Thoracic aorta endothelial cell (primary cell): ENCODE data around the gene CDKN1A. TPM values are rescaled to one million over a fixed set of nuclear protein-coding genes. Genes with fewer than 3 reads are reported as not detected.
A peak's percentile ranks its signal among the peaks of the same experiment; 100 is the strongest.

ENCODE experiments used
- small RNA-seq: library from RNA; depleted of rRNA; stranded (forward); fragments of <200 nt; gene quantifications from one replicate; pipeline ENCODE3, GENCODE V24; 2012
- total RNA-seq: library from RNA; depleted of rRNA; stranded (reverse); fragments of >200 nt; gene quantifications from 2 replicates; pipeline ENCODE4 v1.2.3, GENCODE V29; 2012

CDKN1A gene
- 165 and 194 TPM in 2 replicates for total RNA-seq

DNA sequence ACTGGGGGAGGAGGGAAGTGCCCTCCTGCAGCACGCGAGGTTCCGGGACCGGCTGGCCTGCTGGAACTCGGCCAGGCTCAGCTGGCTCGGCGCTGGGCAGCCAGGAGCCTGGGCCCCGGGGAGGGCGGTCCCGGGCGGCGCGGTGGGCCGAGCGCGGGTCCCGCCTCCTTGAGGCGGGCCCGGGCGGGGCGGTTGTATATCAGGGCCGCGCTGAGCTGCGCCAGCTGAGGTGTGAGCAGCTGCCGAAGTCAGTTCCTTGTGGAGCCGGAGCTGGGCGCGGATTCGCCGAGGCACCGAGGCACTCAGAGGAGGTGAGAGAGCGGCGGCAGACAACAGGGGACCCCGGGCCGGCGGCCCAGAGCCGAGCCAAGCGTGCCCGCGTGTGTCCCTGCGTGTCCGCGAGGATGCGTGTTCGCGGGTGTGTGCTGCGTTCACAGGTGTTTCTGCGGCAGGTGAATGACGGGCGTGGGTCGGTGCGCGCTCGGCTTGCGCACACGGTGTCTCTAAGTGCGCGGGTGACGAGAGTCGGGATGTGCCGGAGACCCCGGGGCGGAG, at the start of gene CDKN1A:
Gene CDKN1A, plus strand, starts transcription at position 227 of the 555 bp plus-strand sequence. CDS start 5,388 bp downstream, outside the sequence.

DNA sequence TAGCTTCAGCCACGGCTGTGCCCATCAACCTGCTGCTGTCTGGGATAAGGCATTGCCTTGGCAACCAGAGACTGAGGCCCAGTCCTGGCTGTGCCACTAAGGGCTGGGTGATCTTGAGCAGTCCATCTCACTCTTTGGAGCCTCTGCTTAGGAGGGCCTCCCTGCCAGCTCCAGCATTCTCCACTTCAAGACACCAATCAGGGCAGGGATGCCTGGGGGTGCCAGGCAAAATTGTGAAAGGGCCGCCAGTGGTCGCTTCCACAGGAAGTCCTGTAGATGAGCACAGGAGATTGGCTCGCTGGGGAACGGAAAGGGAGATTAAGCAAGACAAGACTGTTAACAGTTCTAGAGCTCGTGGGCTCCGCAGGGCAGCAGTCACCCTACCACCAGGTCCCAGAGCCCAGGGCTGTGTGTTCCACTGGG, 19.0 kb downstream of the CDKN1A start, which contains the start of gene RAB44:
Gene RAB44, plus strand, starts transcription at position 346 of the 423 bp plus-strand sequence. CDS start 6,410 bp downstream, outside the sequence.

Small RNA genes within 50 kb of the gene (small RNA-seq; reads per million reads assigned to genes)
- gene RF00019: not detected
- 22.1 reads per million, percentile 96 among the genes with 10 or more reads in this experiment for gene RNU1-88P

Other genes starting within 250 kb of the CDKN1A start
- gene PXT1, start 235.9 kb upstream of the CDKN1A start, total RNA-seq: 0.13 TPM in 1 of 2 replicates, not detected in the other
- 80.2 and 80.9 TPM in 2 replicates for gene KCTD20, start 235.7 kb upstream of the CDKN1A start, total RNA-seq
- 23.0 and 24.4 TPM in 2 replicates for gene STK38, start 131.2 kb upstream of the CDKN1A start, total RNA-seq
- gene SRSF3, start 84.4 kb upstream of the CDKN1A start, total RNA-seq: 550 and 707 TPM in 2 replicates
- gene RAB44, start 19.1 kb downstream of the CDKN1A start, total RNA-seq: under 0.01 TPM in 1 of 2 replicates, not detected in the other
- gene CPNE5, start 160.7 kb downstream of the CDKN1A start, total RNA-seq: 4.4 and 9.3 TPM in 2 replicates
- gene PPIL1, start 196.1 kb downstream of the CDKN1A start, total RNA-seq: 35.4 and 46.6 TPM in 2 replicates
- gene C6orf89, start 207.2 kb downstream of the CDKN1A start, total RNA-seq: 31.8 and 39.8 TPM in 2 replicates